ENCODE data around the gene KIF1A.

Gene KIF1A

DNA sequence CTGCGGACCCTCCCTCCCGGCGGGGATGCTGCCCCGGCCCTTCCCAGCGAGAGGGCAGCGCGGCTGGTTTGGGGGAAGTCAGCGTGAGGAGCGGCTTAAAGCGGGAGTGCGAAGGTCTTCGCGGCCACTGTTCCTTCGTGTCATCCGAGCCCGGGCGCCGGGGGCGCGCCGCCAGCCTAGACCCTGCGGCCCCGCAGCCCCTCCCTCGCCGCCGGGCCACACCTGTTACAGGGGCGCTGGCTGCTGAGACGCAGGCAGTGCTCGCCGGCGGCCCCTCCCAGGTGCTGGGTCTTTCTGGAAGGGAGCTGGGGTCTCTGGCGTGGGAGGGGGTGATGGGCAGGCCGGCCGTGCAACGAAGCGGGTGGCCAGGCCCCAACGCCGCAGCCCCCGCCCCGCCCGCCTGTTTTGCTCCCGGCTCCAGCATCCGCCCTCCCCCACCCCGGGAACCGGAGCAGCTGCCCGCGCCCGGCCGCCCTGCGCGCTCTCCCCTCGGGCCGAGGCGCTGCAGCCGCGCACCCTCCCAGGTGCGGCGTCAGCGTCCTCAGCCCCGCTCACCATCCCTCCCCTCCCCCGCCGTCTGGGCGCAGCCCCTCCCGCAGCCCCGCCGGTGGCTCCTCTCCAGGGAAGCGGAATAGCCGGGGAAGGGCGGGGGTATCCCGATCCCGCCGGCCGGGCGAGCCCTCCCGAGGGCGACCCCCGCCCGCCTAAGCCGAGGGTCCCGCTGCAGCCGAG, 727 bp downstream of the KIF1A start:
- TF ChIP-seq EZH2phosphoT487 (IDR thresholded peaks at IDR 0.05; ENCODE audit: borderline replicate concordance), result no peak
- TF ChIP-seq, protein P1, sequence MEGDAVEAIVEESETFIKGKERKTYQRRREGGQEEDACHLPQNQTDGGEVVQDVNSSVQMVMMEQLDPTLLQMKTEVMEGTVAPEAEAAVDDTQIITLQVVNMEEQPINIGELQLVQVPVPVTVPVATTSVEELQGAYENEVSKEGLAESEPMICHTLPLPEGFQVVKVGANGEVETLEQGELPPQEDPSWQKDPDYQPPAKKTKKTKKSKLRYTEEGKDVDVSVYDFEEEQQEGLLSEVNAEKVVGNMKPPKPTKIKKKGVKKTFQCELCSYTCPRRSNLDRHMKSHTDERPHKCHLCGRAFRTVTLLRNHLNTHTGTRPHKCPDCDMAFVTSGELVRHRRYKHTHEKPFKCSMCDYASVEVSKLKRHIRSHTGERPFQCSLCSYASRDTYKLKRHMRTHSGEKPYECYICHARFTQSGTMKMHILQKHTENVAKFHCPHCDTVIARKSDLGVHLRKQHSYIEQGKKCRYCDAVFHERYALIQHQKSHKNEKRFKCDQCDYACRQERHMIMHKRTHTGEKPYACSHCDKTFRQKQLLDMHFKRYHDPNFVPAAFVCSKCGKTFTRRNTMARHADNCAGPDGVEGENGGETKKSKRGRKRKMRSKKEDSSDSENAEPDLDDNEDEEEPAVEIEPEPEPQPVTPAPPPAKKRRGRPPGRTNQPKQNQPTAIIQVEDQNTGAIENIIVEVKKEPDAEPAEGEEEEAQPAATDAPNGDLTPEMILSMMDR (conservative IDR thresholded peaks at IDR 0.05; ENCODE audit: low read length), result no peak
- Histone ChIP-seq H3K9me3 (ENCODE audit: insufficient read depth, low read depth, low read length) (peaks cover 10% of the 10 kb centered on the region; the same call in 1 of the 2 replicates), H2AFZ (ENCODE audit: low read length) (no peak overlapping the region), H3K79me2 (ENCODE audit: insufficient read depth, low read length) (no peaks in the 10 kb centered on the region), H3K9me2 (replicated peaks; ENCODE audit: low read depth, low read length) (no peaks in the 10 kb centered on the region), H3F3A (ENCODE audit: low read depth) (no peaks in the 10 kb centered on the region), H3K36me3 (ENCODE audit: insufficient read depth, low read length) (no peaks in the 10 kb centered on the region), H3K27me3 (ENCODE audit: insufficient read depth, low read length, poor library complexity, severe bottlenecking) (no peaks in the 10 kb centered on the region), H3K4me1 (ENCODE audit: insufficient read depth, low read length, poor library complexity, severe bottlenecking) (no peaks in the 10 kb centered on the region), H4K20me1 (ENCODE audit: insufficient read depth, low read length, poor library complexity, severe bottlenecking) (no peaks in the 10 kb centered on the region), H3K9ac (ENCODE audit: low read depth, low read length, poor library complexity, severe bottlenecking) (no peak overlapping the region), H3K4me2 (ENCODE audit: low read depth, low read length, poor library complexity, severe bottlenecking) (no peak overlapping the region), H3K4me3 (ENCODE audit: low read length, poor library complexity, severe bottlenecking) (no peak overlapping the region)

DNA sequence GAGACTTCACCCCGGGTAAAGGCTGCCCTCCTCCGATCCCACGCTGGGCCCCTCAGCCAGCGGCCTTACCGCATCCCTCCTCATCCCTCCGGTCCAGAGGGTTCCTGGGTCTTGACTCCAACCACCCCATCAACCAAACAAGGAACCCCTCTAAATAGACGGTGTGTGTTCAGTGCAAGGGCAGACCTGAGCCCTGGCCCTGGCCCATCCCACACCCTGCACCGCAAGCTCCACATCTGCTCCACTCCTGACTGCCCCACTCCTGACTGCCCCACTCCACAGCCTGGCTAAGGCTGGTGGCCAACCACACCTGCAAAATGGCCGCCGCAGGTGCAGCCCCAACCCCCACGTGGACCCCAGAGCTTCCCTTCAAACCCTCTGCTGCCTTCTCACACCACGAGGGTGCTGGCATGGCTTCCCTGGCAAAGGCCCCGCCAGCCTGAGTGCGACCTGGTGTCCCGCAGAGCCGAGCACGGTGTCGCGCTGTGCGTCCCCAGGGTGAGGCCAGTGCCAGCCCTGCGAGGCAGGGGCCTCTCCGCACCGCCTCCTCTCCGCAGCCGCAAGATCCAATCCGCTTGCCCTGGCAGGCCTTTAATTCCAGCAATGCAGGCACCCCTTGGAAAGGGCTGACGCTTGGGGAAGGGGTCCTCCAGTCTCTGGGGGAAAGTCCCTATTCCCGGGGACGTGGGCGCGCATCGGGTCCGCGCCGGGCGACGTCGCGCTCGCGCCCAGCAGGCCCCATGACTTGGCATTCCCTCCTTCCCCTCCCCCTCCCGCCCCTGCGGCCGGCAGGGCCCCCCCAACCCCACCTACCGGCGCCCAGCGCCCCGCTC, 1.5 kb downstream of the KIF1A start:
- Histone ChIP-seq H3K79me2 (ENCODE audit: insufficient read depth, low read length) (no peaks in the 10 kb centered on the region), H3F3A (ENCODE audit: low read depth) (no peaks in the 10 kb centered on the region), H3K27me3 (ENCODE audit: insufficient read depth, low read length, poor library complexity, severe bottlenecking) (no peaks in the 10 kb centered on the region), H3K4me3 (ENCODE audit: low read length, poor library complexity, severe bottlenecking) (no peak overlapping the region), H3K9me2 (replicated peaks; ENCODE audit: low read depth, low read length) (no peaks in the 10 kb centered on the region), H3K36me3 (ENCODE audit: insufficient read depth, low read length) (no peaks in the 10 kb centered on the region), H3K9ac (ENCODE audit: low read depth, low read length, poor library complexity, severe bottlenecking) (no peak overlapping the region), H3K4me1 (ENCODE audit: insufficient read depth, low read length, poor library complexity, severe bottlenecking) (no peaks in the 10 kb centered on the region), H2AFZ (ENCODE audit: low read length) (no peak overlapping the region), H4K20me1 (ENCODE audit: insufficient read depth, low read length, poor library complexity, severe bottlenecking) (no peaks in the 10 kb centered on the region), H3K9me3 (ENCODE audit: insufficient read depth, low read depth, low read length) (peaks cover 8% of the 10 kb centered on the region; the same call in 1 of the 2 replicates), H3K4me2 (ENCODE audit: low read depth, low read length, poor library complexity, severe bottlenecking) (no peak overlapping the region)
- TF ChIP-seq EZH2phosphoT487 (IDR thresholded peaks at IDR 0.05; ENCODE audit: borderline replicate concordance), result no peak
- TF ChIP-seq, protein P1 (conservative IDR thresholded peaks at IDR 0.05; ENCODE audit: low read length), result no peak

DNA sequence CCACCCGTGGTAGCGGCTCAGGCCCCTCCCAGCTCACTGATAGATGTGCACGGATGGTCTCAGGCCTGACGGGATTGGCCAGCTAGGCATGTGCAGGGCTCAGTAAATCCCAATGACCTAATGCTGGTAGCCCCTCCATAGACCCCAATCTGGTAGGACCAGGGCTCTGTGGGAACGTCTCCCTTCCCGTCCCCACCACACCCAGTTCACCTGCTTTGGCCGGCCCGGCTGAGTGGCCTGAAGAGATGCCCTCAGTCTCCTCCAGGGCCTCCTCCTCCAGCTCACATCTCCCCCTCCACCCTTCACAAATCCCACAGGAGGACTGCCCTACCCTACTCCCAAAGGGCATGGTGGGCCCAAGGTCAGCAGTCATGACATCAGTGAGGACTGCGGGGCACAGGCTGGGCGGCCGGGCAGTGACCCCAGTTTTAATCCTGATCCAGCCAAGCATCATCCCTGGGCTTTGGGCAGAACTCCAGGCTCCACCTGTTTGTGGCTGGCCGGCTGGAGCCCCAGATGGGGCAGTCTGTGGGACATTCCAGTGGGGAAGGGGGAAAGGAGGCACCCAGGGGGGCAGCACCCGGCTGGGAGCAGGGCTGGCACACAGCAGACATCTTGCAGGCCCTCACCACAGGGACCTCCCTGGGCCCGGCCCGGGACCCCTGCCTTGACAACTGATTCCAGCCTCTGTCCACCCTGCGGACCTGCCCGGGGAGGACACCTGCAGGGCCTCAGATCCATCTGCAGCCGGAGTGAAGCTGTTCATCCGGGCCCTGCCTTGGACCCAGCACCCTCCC, 2.3 kb downstream of the KIF1A start:
- H4K20me1 ChIP-seq (ENCODE audit: insufficient read depth, low read length, poor library complexity, severe bottlenecking), result no peaks in the 10 kb centered on the region
- H3K9me3 ChIP-seq (ENCODE audit: insufficient read depth, low read depth, low read length), result peaks cover 11% of the 10 kb centered on the region; the same call in 1 of the 2 replicates
- no peaks in the 10 kb centered on the region for H3K36me3 ChIP-seq (ENCODE audit: insufficient read depth, low read length)
- H3K9ac ChIP-seq (ENCODE audit: low read depth, low read length, poor library complexity, severe bottlenecking), result no peak overlapping the region
- no peaks in the 10 kb centered on the region for H3F3A ChIP-seq (ENCODE audit: low read depth)
- H3K4me3 ChIP-seq (ENCODE audit: low read length, poor library complexity, severe bottlenecking), result no peak overlapping the region
- TF ChIP-seq, protein P1 (conservative IDR thresholded peaks at IDR 0.05; ENCODE audit: low read length), result no peak
- TF ChIP-seq EZH2phosphoT487 (IDR thresholded peaks at IDR 0.05; ENCODE audit: borderline replicate concordance), result no peak
- H2AFZ ChIP-seq (ENCODE audit: low read length), result no peak overlapping the region
- H3K9me2 ChIP-seq (replicated peaks; ENCODE audit: low read depth, low read length), result no peaks in the 10 kb centered on the region
- H3K79me2 ChIP-seq (ENCODE audit: insufficient read depth, low read length), result no peaks in the 10 kb centered on the region
- no peaks in the 10 kb centered on the region for H3K27me3 ChIP-seq (ENCODE audit: insufficient read depth, low read length, poor library complexity, severe bottlenecking)
- no peaks in the 10 kb centered on the region for H3K4me1 ChIP-seq (ENCODE audit: insufficient read depth, low read length, poor library complexity, severe bottlenecking)
- no peak overlapping the region for H3K4me2 ChIP-seq (ENCODE audit: low read depth, low read length, poor library complexity, severe bottlenecking)
